ENCODE measurements around the gene PLEKHO1. TPM values are rescaled to one million over a fixed set of nuclear protein-coding genes. Genes with fewer than 3 reads are reported as not detected.

The PLEKHO1 gene
- 27.7 and 43.6 TPM in 2 replicates for total RNA-seq (ENCODE audit: low replicate concordance)

- peak; percentile 72 for DNase-seq (ENCODE audit: low read depth)
These were observed at the start of gene PLEKHO1 for GRCh38 chr1:150149271-150150132. Gene PLEKHO1 (plus strand): TSS chr1:150149916. CDS start chr1:150150258, 342 bp downstream.

GRCh38 chr1:150102986-150103385, 46.7 kb upstream of the PLEKHO1 start:
- TF ChIP-seq CTCF (IDR thresholded peaks at IDR 0.05; ENCODE audit: insufficient read depth, low read length), result no peak
- DNase-seq (ENCODE audit: low read depth), result no peak
- no peak overlapping the region for H3K4me3 ChIP-seq (ENCODE audit: low read depth, low read length)

More at GRCh38 chr1:150149271-150150132, at the start of gene PLEKHO1:
- no peak for TF ChIP-seq CTCF (IDR thresholded peaks at IDR 0.05; ENCODE audit: insufficient read depth, low read length)
- H3K4me3 ChIP-seq (ENCODE audit: low read depth, low read length), result peak within 1 kb of the TSS; percentile 69

- no peak overlapping the region for H3K4me3 ChIP-seq (ENCODE audit: low read depth, low read length)
- DNase-seq (ENCODE audit: low read depth), result no peak
- TF ChIP-seq CTCF (IDR thresholded peaks at IDR 0.05; ENCODE audit: insufficient read depth, low read length), result no peak
These were observed 43.4 kb upstream of the PLEKHO1 start for GRCh38 chr1:150106341-150106740.

GRCh38 chr1:150109586-150109985, 40.1 kb upstream of the PLEKHO1 start:
- H3K4me3 ChIP-seq (ENCODE audit: low read depth, low read length), result no peak overlapping the region
- DNase-seq (ENCODE audit: low read depth), result no peak
- no peak for TF ChIP-seq CTCF (IDR thresholded peaks at IDR 0.05; ENCODE audit: insufficient read depth, low read length)

- no peak overlapping the region for H3K4me3 ChIP-seq (ENCODE audit: low read depth, low read length)
- TF ChIP-seq CTCF (IDR thresholded peaks at IDR 0.05; ENCODE audit: insufficient read depth, low read length), result no peak
These were observed 39.6 kb upstream of the PLEKHO1 start for GRCh38 chr1:150110116-150110515.

GRCh38 chr1:150111670-150112069, 38.0 kb upstream of the PLEKHO1 start:
- H3K4me3 ChIP-seq (ENCODE audit: low read depth, low read length), result no peak overlapping the region
- DNase-seq (ENCODE audit: low read depth), result no peak
- no peak for TF ChIP-seq CTCF (IDR thresholded peaks at IDR 0.05; ENCODE audit: insufficient read depth, low read length)

More at GRCh38 chr1:150110116-150110515, 39.6 kb upstream of the PLEKHO1 start:
- DNase-seq (ENCODE audit: low read depth), result no peak

All from fibroblast of the aortic adventitia (primary cell).